B cell (primary cell): ENCODE results near the gene CALM1. TPM values are rescaled to one million over a fixed set of nuclear protein-coding genes. Genes with fewer than 3 reads are reported as not detected.

Experiments used
- ATAC-seq: fragments of 200-7000 bp; cut with Tn5 transposase; one replicate; pipeline ENCODE4 v1.10.0; 2021; ENCODE audit warnings: low read depth, mild to moderate bottlenecking, moderate number of reproducible peaks, moderate library complexity
- CTCF ChIA-PET: fragments of 350-600 bp; sonication (Branson Sonifier 250); formaldehyde crosslinking; loops from one replicate; lab custom pipeline; 2021; ENCODE audit warnings: antibody characterized with exemption, inconsistent platforms; lab: Charles Lee
- POLR2A ChIA-PET: fragments of 350-600 bp; sonication (Branson Sonifier 250); formaldehyde crosslinking; loops from one replicate; lab custom pipeline; 2021; ENCODE audit warnings: antibody characterized with exemption; lab: Charles Lee
- DNase-seq: peaks from one replicate; pipeline ENCODE4 v3.0.0; 2013
- H2AFZ ChIP-seq: 2 replicates; pipeline ENCODE4 v1.6.1; 2012; ENCODE audit warnings: mild to moderate bottlenecking, low read depth, low read length; ENCODE audit not compliant: insufficient read depth, poor library complexity, severe bottlenecking
- H3K27ac ChIP-seq, 2 donors: 1 replicate in 1 of 2; 2 replicates in 1 of 2; pipeline ENCODE4 v1.5.1; 2012 to 2013; ENCODE audit warnings: low read length in 2 of 2, mild to moderate bottlenecking in 2 of 2, moderate library complexity in 1 of 2
- H3K27me3 ChIP-seq, 4 experiments: fragments of 200-600 bp in 1 of 4; sonication (generic) in 1 of 4; replicated peaks in 1 of 4; 1 replicate in 2 of 4; 2 replicates in 2 of 4; pipeline versions ENCODE4 v1.6.1 to v1.7.0; 2013 to 2016; ENCODE audit warnings: low read length in 3 of 4, mild to moderate bottlenecking in 2 of 4, mixed read lengths in 1 of 4, moderate library complexity in 1 of 4; ENCODE audit not compliant: insufficient read depth in 4 of 4, control insufficient read depth in 3 of 4; ENCODE audit errors: control extremely low read depth in 1 of 4
- H3K36me3 ChIP-seq, 2 experiments: replicated peaks in 1 of 2; 1 replicate in 1 of 2; 2 replicates in 1 of 2; pipeline versions ENCODE4 v1.6.1 to v1.7.1; 2013; ENCODE audit warnings: low read length in 1 of 2; ENCODE audit not compliant: insufficient read depth in 2 of 2, control insufficient read depth in 1 of 2; ENCODE audit errors: control extremely low read depth in 1 of 2, extremely low read depth in 1 of 2
- H3K4me1 ChIP-seq, 2 donors: fragments of 200-600 bp in 1 of 2; sonication (generic) in 1 of 2; 1 replicate in 1 of 2; 2 replicates in 1 of 2; pipeline versions ENCODE4 v1.5.1 to v1.6.1; 2013 to 2017; ENCODE audit warnings: low read length in 2 of 2; ENCODE audit not compliant: control insufficient read depth in 2 of 2, insufficient read depth in 2 of 2
- H3K4me2 ChIP-seq: replicated peaks from 2 replicates; pipeline ENCODE3; 2012; ENCODE audit warnings: mild to moderate bottlenecking, low read depth, low read length; ENCODE audit not compliant: poor library complexity, severe bottlenecking
- H3K4me3 ChIP-seq, 5 experiments: fragments of 200-600 bp in 1 of 5; sonication (generic) in 1 of 5; 1 replicate in 3 of 5; 2 replicates in 2 of 5; pipeline versions ENCODE4 v1.5.1 to v1.7.0; 2011 to 2016; ENCODE audit warnings: low read length in 4 of 5, mild to moderate bottlenecking in 4 of 5, low read depth in 2 of 5, control low read depth in 1 of 5, moderate library complexity in 1 of 5; ENCODE audit not compliant: insufficient read depth in 1 of 5; ENCODE audit errors: control extremely low read depth in 1 of 5, extremely low read depth in 1 of 5
- H3K79me2 ChIP-seq: fragments of 200-600 bp; sonication (generic); one replicate; pipeline ENCODE4 v1.6.0; 2016; ENCODE audit warnings: low read length; ENCODE audit not compliant: control insufficient read depth, insufficient read depth
- H3K9ac ChIP-seq: fragments of 200-600 bp; sonication (generic); 2 replicates; pipeline ENCODE4 v1.6.1; 2017; ENCODE audit warnings: mild to moderate bottlenecking, low read length, moderate library complexity
- H3K9me3 ChIP-seq, 3 donors: one replicate each; pipeline versions ENCODE4 v1.6.1 to v1.7.1; 2013; ENCODE audit warnings: low read length in 2 of 3; ENCODE audit not compliant: control insufficient read depth in 2 of 3, insufficient read depth in 1 of 3; ENCODE audit errors: control extremely low read depth in 1 of 3
- H4K20me1 ChIP-seq: 2 replicates; pipeline ENCODE4 v1.6.0; 2012; ENCODE audit warnings: mild to moderate bottlenecking, low read length; ENCODE audit not compliant: insufficient read depth, control insufficient read depth, poor library complexity, severe bottlenecking
- H3K27ac Mint-ChIP-seq: one replicate; pipeline ENCODE4 v1.8.0; 2021; ENCODE audit warnings: mixed read lengths
- H3K27me3 Mint-ChIP-seq: one replicate; pipeline ENCODE4 v1.8.0; 2021; ENCODE audit warnings: mixed read lengths
- H3K4me1 Mint-ChIP-seq: one replicate; pipeline ENCODE4 v1.8.0; 2021; ENCODE audit warnings: mixed read lengths
- H3K4me3 Mint-ChIP-seq: one replicate; pipeline ENCODE4 v1.8.0; 2021; ENCODE audit warnings: mixed read lengths
- H3K9me3 Mint-ChIP-seq: one replicate; pipeline ENCODE4 v1.8.0; 2022; ENCODE audit warnings: mixed read lengths; ENCODE audit not compliant: insufficient read depth
- EZH2 ChIP-seq: IDR thresholded peaks from 2 replicates; pipeline ENCODE4 v1.6.1; 2012; ENCODE audit warnings: borderline replicate concordance, low read depth, mild to moderate bottlenecking, moderate library complexity, low read length; ENCODE audit not compliant: insufficient read depth, poor library complexity, severe bottlenecking
- WGBS: methylation state at CpG from one replicate; pipeline ENCODE4 v1.1.5; 2013; ENCODE audit warnings: missing lambda C conversion rate; ENCODE audit not compliant: insufficient coverage; 5-methylcytosine and 5-hydroxymethylcytosine counted together
- intact Hi-C: fragments of 100-400 bp; cut with micrococcal nuclease; formaldehyde crosslinking; loops from one replicate; pipeline ENCODE4 v1.10.0; 2022
- polyA plus RNA-seq: library from polyadenylated mRNA; depleted of rRNA; stranded (reverse); fragments of >200 nt; gene quantifications from 2 replicates; pipeline ENCODE4 v1.2.3, GENCODE V29; 2012
- total RNA-seq, 2 donors: library from RNA; stranded (reverse); fragments of 120-200 nt in 1 of 2; gene quantifications; 1 replicate in 1 of 2; 2 replicates in 1 of 2; pipeline versions ENCODE4 v1.2.3 to v1.2.4, GENCODE V29; 2013 to 2022
- TF ChIP-seq, protein P1 (sequence below): fragments of 200-600 bp; IDR thresholded peaks from one replicate; pipeline ENCODE4 v1.8.0; 2022; ENCODE audit warnings: antibody characterized with exemption, mild to moderate bottlenecking

The CALM1 gene
- total and polyA plus RNA-seq, 2 donors (not counting 1 experiment from before 2014, with no cell fraction given) = 264 to 267 TPM

DNA sequence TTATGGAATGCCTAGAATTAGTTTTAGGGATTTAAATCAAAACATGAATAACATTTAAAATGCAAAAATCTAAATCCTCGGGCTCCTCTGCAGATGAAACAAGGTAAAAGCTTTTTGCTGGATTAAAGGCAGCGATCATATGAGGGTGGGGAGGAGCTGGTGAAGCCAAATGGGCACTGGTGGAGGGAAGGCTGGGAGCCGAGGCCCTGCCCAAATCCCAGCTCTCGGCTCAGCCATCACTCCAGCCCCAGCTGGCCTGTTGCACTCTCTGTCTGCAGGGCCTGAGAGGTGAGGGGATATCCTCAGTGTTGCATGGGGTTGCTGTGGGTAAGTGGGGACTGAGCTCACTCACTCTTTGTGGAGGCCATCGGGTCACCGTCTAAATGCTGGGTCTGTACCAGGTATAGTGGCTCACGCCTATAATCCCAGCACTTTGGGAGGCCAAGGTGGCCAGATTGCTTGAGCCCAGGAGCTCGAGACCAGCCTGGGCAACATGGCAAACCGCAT, 28.6 kb downstream of the CALM1 start:
- H3K4me3 ChIP-seq = no peak overlapping the region
- DNase-seq (no peak), ATAC-seq (no peak)
- Mint-ChIP-seq H3K4me1 (peaks cover 5% of the 10 kb centered on the region), H3K27ac (no peak overlapping the region), H3K4me3 (no peak overlapping the region), H3K27me3 (peaks cover 11% of the 10 kb centered on the region), H3K9me3 (no peaks in the 10 kb centered on the region)
- no peak overlapping the region for H2AFZ ChIP-seq
- no peaks in the 10 kb centered on the region for H3K79me2 ChIP-seq
- intact Hi-C loops = no loop called here
- H3K9me3 ChIP-seq = peaks cover 0 to 6% (median 0%) of the 10 kb centered on the region in 3 donors
- H3K4me2 ChIP-seq = no peak overlapping the region
- CTCF ChIA-PET = interaction anchor here (1.0 kb wide), 1 partner anchor 17 kb away, joined by 3 read pairs; no protein-coding TSS in a partner anchor
- H3K27ac ChIP-seq = no peak overlapping the region
- POLR2A ChIA-PET = interaction anchor here (0.6 kb wide), 1 partner anchor 12 kb away, joined by 4 read pairs; no protein-coding TSS in a partner anchor
- 83% methylated on average over 7 of the region's 9 CpGs for WGBS
- H3K4me1 ChIP-seq = no peaks in the 10 kb centered on the region
- no peaks in the 10 kb centered on the region for H3K36me3 ChIP-seq
- H3K9ac ChIP-seq = no peak overlapping the region
- peaks cover 0 to 7% (median 1%) of the 10 kb centered on the region in 4 experiments for H3K27me3 ChIP-seq
- no peak for TF ChIP-seq EZH2
- TF ChIP-seq, protein P1, sequence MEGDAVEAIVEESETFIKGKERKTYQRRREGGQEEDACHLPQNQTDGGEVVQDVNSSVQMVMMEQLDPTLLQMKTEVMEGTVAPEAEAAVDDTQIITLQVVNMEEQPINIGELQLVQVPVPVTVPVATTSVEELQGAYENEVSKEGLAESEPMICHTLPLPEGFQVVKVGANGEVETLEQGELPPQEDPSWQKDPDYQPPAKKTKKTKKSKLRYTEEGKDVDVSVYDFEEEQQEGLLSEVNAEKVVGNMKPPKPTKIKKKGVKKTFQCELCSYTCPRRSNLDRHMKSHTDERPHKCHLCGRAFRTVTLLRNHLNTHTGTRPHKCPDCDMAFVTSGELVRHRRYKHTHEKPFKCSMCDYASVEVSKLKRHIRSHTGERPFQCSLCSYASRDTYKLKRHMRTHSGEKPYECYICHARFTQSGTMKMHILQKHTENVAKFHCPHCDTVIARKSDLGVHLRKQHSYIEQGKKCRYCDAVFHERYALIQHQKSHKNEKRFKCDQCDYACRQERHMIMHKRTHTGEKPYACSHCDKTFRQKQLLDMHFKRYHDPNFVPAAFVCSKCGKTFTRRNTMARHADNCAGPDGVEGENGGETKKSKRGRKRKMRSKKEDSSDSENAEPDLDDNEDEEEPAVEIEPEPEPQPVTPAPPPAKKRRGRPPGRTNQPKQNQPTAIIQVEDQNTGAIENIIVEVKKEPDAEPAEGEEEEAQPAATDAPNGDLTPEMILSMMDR = no peak
- no peaks in the 10 kb centered on the region for H4K20me1 ChIP-seq

DNA sequence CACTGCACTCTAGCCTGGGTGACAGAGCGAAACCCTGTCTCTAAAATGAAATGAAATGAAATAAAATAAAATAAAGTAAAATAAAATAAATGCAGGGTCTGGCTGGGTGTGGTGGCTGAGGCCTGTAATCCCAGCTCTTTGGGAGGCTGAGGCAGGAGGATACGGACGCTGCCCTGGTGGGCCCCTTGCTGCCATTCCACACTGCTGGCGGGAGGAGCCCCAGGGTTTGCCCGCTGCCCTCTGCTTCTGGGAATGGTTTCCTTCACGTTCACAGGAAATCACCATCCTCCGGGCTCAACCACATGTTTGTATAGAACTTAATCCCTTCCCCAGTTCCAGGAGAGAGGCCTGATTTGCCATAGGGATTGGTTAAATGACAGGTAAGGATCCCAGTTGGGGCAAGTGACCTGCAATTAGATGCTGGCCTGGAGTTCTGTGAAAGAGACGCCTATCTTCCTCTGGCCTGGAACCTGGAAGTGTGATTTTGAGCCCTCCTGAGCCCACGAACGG, 29.3 kb downstream of the CALM1 start:
- Histone ChIP-seq H2AFZ (no peak overlapping the region), H3K4me2 (no peak overlapping the region), H3K4me1 (no peaks in the 10 kb centered on the region), H4K20me1 (no peaks in the 10 kb centered on the region), H3K36me3 (no peaks in the 10 kb centered on the region), H3K27ac (no peak overlapping the region), H3K9ac (no peak overlapping the region), H3K4me3 (no peak overlapping the region), H3K9me3 (peaks cover 0 to 6% (median 0%) of the 10 kb centered on the region in 3 donors), H3K27me3 (peaks cover 0 to 7% (median 1%) of the 10 kb centered on the region in 4 experiments), H3K79me2 (no peaks in the 10 kb centered on the region)
- WGBS = 82% methylated on average over 5 of the region's 10 CpGs
- intact Hi-C loops = no loop called here
- ChIA-PET POLR2A (interaction anchor here (0.6 kb wide), 1 partner anchor 11 kb away, joined by 4 read pairs; no protein-coding TSS in a partner anchor), CTCF (interaction anchor here (1.0 kb wide), 1 partner anchor 18 kb away, joined by 3 read pairs; no protein-coding TSS in a partner anchor)
- no peak for TF ChIP-seq EZH2
- TF ChIP-seq, protein P1 = no peak
- Mint-ChIP-seq H3K4me3 (no peak overlapping the region), H3K27me3 (peaks cover 11% of the 10 kb centered on the region), H3K9me3 (no peaks in the 10 kb centered on the region), H3K27ac (no peak overlapping the region), H3K4me1 (peaks cover 5% of the 10 kb centered on the region)
- ATAC-seq = no peak
- no peak for DNase-seq
